ENCODE measurements around the gene WIPF3. TPM values are rescaled to one million over a fixed set of nuclear protein-coding genes. Genes with fewer than 3 reads are reported as not detected.

WIPF3 gene
- total RNA-seq, 1 experiment from 2014 or later, result 11.6 TPM

- no peak overlapping the region for H3K23ac ChIP-seq (ENCODE audit: insufficient read length, low read depth, low read length)
- no peaks in the 10 kb centered on the region for H3K79me1 ChIP-seq (ENCODE audit: insufficient read depth, low read depth, low read length, poor library complexity, severe bottlenecking)
- no peak overlapping the region for H2BK12ac ChIP-seq (ENCODE audit: insufficient read length, low read depth, low read length)
- no peak overlapping the region for H4K91ac ChIP-seq (ENCODE audit: insufficient read length, low read depth, low read length)
- no peak for TF ChIP-seq CTCF (conservative IDR thresholded peaks at IDR 0.05)
- H2BK120ac ChIP-seq (ENCODE audit: low read depth, low read length, poor library complexity, severe bottlenecking), result no peak overlapping the region
- WGBS (ENCODE audit: extremely low coverage, insufficient read length, low lambda C conversion rate), result no CpG with 5 or more reads among the region's 4 CpGs
- H4K5ac ChIP-seq (ENCODE audit: insufficient read length, low read depth, low read length), result no peak overlapping the region
- no peaks in the 10 kb centered on the region for H3K23me2 ChIP-seq (ENCODE audit: insufficient read length, low read depth, low read length, poor library complexity, severe bottlenecking)
- no peak overlapping the region for H4K8ac ChIP-seq (replicated peaks; ENCODE audit: insufficient read length, low read depth, low read length)
- no peaks in the 10 kb centered on the region for H4K20me1 ChIP-seq (ENCODE audit: control insufficient read depth, insufficient read depth, insufficient read length)
- H3K9ac ChIP-seq (ENCODE audit: extremely low read depth, insufficient read length, low read length), result no peak overlapping the region
- H2AFZ ChIP-seq (ENCODE audit: low read length), result no peak overlapping the region
- no peaks in the 10 kb centered on the region for H3K9me3 Mint-ChIP-seq
- H3K14ac ChIP-seq (ENCODE audit: insufficient read depth, low read length), result no peak overlapping the region
- H3K4me1 ChIP-seq (ENCODE audit: insufficient read depth, low read length), result no peaks in the 10 kb centered on the region
- no peak overlapping the region for H3K4ac ChIP-seq (ENCODE audit: low read depth, low read length)
- no peak overlapping the region for H3K27ac ChIP-seq (ENCODE audit: insufficient read length, low read depth, low read length)
- no peak overlapping the region for H2AK5ac ChIP-seq (ENCODE audit: insufficient read length, low read length)
- H3K4me2 ChIP-seq (ENCODE audit: insufficient read depth, insufficient read length, low read length), result no peak overlapping the region
- no peaks in the 10 kb centered on the region; a peak in 2 of 7 replicates for H3K36me3 Mint-ChIP-seq (ENCODE audit: insufficient read depth in 1 of 3, low read depth in 3 of 3)
- H2BK5ac ChIP-seq (ENCODE audit: insufficient read length, low read length), result no peak overlapping the region
- H2BK20ac ChIP-seq (ENCODE audit: low read depth, low read length, poor library complexity, severe bottlenecking), result no peak overlapping the region
- no peaks in the 10 kb centered on the region for H3K9me3 ChIP-seq (ENCODE audit: control insufficient read depth, low read depth, low read length)
- no peak for DNase-seq
- no peak overlapping the region for H3K4me3 Mint-ChIP-seq
- no peak overlapping the region for H3K27ac Mint-ChIP-seq
- no peak overlapping the region for H3K56ac ChIP-seq (ENCODE audit: insufficient read length, low read depth, low read length)
- H3T11ph ChIP-seq (ENCODE audit: low read length), result no peak overlapping the region
- H3K79me2 ChIP-seq (ENCODE audit: insufficient read depth, low read length), result no peaks in the 10 kb centered on the region
- H3K27me3 Mint-ChIP-seq (ENCODE audit: low read depth), result peaks cover 6% of the 10 kb centered on the region
- peaks cover 0 to 5% of the 10 kb centered on the region in 2 experiments; a peak in 2 of 4 replicates for H3K4me1 Mint-ChIP-seq
- no peaks in the 10 kb centered on the region for H3K27me3 ChIP-seq (ENCODE audit: insufficient read depth, low read length)
- no peak overlapping the region for H2BK15ac ChIP-seq (ENCODE audit: low read depth, low read length)
- no peak overlapping the region for H3K18ac ChIP-seq (ENCODE audit: insufficient read length, low read depth, low read length)
Measured at GRCh38 chr7:29771081-29771816, 35.1 kb upstream of the WIPF3 start.

Measured in H9 (cell line).